ENCODE measurements around the gene PPP1R26.

Gene PPP1R26

GRCh38 chr9:135509458-135509857 lies 29.9 kb downstream of the PPP1R26 start (continued):
- TF ChIP-seq ZNF148 (tag by site-specific recombination; IDR thresholded peaks at IDR 0.05; ENCODE audit: borderline replicate concordance) (no peak), SCRT2 (tag by site-specific recombination; IDR thresholded peaks at IDR 0.05) (no peak), EGR2 (tag by site-specific recombination; IDR thresholded peaks at IDR 0.05; ENCODE audit: low read depth) (no peak)
- TF ChIP-seq, protein P1, sequence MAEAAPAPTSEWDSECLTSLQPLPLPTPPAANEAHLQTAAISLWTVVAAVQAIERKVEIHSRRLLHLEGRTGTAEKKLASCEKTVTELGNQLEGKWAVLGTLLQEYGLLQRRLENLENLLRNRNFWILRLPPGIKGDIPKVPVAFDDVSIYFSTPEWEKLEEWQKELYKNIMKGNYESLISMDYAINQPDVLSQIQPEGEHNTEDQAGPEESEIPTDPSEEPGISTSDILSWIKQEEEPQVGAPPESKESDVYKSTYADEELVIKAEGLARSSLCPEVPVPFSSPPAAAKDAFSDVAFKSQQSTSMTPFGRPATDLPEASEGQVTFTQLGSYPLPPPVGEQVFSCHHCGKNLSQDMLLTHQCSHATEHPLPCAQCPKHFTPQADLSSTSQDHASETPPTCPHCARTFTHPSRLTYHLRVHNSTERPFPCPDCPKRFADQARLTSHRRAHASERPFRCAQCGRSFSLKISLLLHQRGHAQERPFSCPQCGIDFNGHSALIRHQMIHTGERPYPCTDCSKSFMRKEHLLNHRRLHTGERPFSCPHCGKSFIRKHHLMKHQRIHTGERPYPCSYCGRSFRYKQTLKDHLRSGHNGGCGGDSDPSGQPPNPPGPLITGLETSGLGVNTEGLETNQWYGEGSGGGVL (tag by site-specific recombination; IDR thresholded peaks at IDR 0.05), result no peak

DNA sequence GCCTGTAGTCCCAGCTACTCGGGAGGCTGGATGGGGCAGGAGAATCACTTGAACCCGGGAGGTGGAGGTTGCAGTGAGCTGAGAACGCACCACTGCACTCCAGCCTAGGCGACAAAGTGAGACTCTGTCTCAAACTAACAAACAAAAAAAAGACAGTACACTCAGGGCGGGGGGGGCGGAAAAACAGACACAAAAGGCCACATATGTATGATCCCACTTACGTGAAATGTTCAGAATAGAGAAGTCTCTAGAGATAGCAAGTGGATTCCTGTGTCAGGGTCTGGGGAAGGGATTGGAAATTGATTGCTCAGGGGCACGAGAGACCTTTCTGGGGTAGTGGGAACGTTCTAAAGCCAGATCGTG lies 32.6 kb downstream of the PPP1R26 start:
- POLR2A ChIA-PET, result interaction anchor here (0.6 kb wide), 1 partner anchor 78 kb away, joined by 3 read pairs; no protein-coding TSS in a partner anchor
- CTCF ChIA-PET, result no interaction called here
- Histone ChIP-seq H3K9me3 (ENCODE audit: control insufficient read depth, insufficient read depth, low read depth, low read length) (no peaks in the 10 kb centered on the region), H3K27ac (ENCODE audit: extremely low read depth, low read depth, low read length) (no peak overlapping the region), H3K36me3 (ENCODE audit: control insufficient read depth in 2 of 2, insufficient read depth in 1 of 2, low read length in 2 of 2) (no peaks in the 10 kb centered on the region), H3K4me3 (ENCODE audit: low read depth, low read length) (no peak overlapping the region), H3K4me1 (ENCODE audit: control insufficient read depth, insufficient read depth, low read length) (no peaks in the 10 kb centered on the region)
- TF ChIP-seq ZNF169 (tag by site-specific recombination; IDR thresholded peaks at IDR 0.05) (no peak), ZSCAN23 (tag by site-specific recombination; IDR thresholded peaks at IDR 0.05) (no peak), ZNF274 (IDR thresholded peaks at IDR 0.05; ENCODE audit: low read length) (no peak), ZNF274 (tag by site-specific recombination; IDR thresholded peaks at IDR 0.05; ENCODE audit: borderline replicate concordance) (no peak), ZNF707 (tag by site-specific recombination; IDR thresholded peaks at IDR 0.05) (no peak), ZNF768 (tag by site-specific recombination; IDR thresholded peaks at IDR 0.05) (no peak), ZNF596 (tag by site-specific recombination; IDR thresholded peaks at IDR 0.05) (no peak), PRDM4 (tag by site-specific recombination; IDR thresholded peaks at IDR 0.05) (no peak), KLF1 (tag by site-specific recombination; IDR thresholded peaks at IDR 0.05) (no peak), GFI1B (tag by site-specific recombination; IDR thresholded peaks at IDR 0.05) (no peak), ZBTB6 (tag by site-specific recombination; IDR thresholded peaks at IDR 0.05) (no peak)
- TF ChIP-seq, protein P2, sequence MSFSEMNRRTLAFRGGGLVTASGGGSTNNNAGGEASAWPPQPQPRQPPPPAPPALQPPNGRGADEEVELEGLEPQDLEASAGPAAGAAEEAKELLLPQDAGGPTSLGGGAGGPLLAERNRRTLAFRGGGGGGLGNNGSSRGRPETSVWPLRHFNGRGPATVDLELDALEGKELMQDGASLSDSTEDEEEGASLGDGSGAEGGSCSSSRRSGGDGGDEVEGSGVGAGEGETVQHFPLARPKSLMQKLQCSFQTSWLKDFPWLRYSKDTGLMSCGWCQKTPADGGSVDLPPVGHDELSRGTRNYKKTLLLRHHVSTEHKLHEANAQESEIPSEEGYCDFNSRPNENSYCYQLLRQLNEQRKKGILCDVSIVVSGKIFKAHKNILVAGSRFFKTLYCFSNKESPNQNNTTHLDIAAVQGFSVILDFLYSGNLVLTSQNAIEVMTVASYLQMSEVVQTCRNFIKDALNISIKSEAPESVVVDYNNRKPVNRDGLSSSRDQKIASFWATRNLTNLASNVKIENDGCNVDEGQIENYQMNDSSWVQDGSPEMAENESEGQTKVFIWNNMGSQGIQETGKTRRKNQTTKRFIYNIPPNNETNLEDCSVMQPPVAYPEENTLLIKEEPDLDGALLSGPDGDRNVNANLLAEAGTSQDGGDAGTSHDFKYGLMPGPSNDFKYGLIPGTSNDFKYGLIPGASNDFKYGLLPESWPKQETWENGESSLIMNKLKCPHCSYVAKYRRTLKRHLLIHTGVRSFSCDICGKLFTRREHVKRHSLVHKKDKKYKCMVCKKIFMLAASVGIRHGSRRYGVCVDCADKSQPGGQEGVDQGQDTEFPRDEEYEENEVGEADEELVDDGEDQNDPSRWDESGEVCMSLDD (tag by site-specific recombination; IDR thresholded peaks at IDR 0.05), result no peak
- TF ChIP-seq, protein P3, sequence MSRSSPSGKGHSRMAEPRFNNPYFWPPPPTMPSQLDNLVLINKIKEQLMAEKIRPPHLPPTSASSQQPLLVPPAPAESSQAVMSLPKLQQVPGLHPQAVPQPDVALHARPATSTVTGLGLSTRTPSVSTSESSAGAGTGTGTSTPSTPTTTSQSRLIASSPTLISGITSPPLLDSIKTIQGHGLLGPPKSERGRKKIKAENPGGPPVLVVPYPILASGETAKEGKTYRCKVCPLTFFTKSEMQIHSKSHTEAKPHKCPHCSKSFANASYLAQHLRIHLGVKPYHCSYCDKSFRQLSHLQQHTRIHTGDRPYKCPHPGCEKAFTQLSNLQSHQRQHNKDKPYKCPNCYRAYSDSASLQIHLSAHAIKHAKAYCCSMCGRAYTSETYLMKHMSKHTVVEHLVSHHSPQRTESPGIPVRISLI (tag by site-specific recombination; IDR thresholded peaks at IDR 0.05), result no peak
- TF ChIP-seq, protein P4, sequence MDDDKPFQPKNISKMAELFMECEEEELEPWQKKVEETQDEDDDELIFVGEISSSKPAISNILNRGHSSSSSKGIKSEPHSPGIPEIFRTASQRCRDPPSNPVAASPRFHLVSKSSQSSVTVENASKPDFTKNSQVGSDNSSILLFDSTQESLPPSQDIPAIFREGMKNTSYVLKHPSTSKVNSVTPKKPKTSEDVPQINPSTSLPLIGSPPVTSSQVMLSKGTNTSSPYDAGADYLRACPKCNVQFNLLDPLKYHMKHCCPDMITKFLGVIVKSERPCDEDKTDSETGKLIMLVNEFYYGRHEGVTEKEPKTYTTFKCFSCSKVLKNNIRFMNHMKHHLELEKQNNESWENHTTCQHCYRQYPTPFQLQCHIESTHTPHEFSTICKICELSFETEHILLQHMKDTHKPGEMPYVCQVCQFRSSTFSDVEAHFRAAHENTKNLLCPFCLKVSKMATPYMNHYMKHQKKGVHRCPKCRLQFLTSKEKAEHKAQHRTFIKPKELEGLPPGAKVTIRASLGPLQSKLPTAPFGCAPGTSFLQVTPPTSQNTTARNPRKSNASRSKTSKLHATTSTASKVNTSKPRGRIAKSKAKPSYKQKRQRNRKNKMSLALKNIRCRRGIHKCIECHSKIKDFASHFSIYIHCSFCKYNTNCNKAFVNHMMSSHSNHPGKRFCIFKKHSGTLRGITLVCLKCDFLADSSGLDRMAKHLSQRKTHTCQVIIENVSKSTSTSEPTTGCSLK (tag by site-specific recombination; IDR thresholded peaks at IDR 0.05), result no peak
- TF ChIP-seq, protein P5, sequence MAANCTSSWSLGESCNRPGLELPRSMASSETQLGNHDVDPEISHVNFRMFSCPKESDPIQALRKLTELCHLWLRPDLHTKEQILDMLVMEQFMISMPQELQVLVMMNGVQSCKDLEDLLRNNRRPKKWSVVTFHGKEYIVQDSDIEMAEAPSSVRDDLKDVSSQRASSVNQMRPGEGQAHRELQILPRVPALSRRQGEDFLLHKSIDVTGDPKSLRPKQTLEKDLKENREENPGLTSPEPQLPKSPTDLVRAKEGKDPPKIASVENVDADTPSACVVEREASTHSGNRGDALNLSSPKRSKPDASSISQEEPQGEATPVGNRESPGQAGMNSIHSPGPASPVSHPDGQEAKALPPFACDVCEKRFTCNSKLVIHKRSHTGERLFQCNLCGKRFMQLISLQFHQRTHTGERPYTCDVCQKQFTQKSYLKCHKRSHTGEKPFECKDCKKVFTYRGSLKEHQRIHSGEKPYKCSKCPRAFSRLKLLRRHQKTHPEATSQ (tag by site-specific recombination; IDR thresholded peaks at IDR 0.05), result no peak

Data from HEK293 (cell line).